Sigmoid colon (tissue), 7 donors: ENCODE results near the gene ARRB2. TPM values are rescaled to one million over a fixed set of nuclear protein-coding genes. Genes with fewer than 3 reads are reported as not detected.

ENCODE experiments used
- DNase-seq: peaks from one replicate; pipeline ENCODE4 v3.0.0-alpha.2; 2019
- H3K27ac ChIP-seq, 4 donors: fragments of 200-600 bp; sonication (generic); one replicate each; pipeline ENCODE4 v1.5.1; 2016 to 2019; ENCODE audit warnings: mild to moderate bottlenecking in 1 of 4
- H3K27me3 ChIP-seq, 3 donors: fragments of 200-600 bp; sonication (generic); one replicate each; pipeline ENCODE4 v1.5.1; 2019; ENCODE audit warnings: mild to moderate bottlenecking in 1 of 3
- H3K36me3 ChIP-seq, 4 donors: fragments of 200-600 bp; sonication (generic); one replicate each; pipeline ENCODE4 v1.5.1; 2016 to 2019
- H3K4me1 ChIP-seq, 4 donors: fragments of 200-600 bp; sonication (generic); one replicate each; pipeline ENCODE4 v1.5.1; 2017 to 2019
- H3K4me3 ChIP-seq, 4 donors: fragments of 200-600 bp; sonication (generic); one replicate each; pipeline ENCODE4 v1.5.1; 2017 to 2019; ENCODE audit warnings: mild to moderate bottlenecking in 2 of 4, moderate library complexity in 1 of 4
- H3K9me3 ChIP-seq, 4 donors: fragments of 200-600 bp in 3 of 4; sonication (generic) in 3 of 4; one replicate each; pipeline versions ENCODE4 v1.5.1 to v1.6.1; 2013 to 2019
- CTCF ChIP-seq, 4 experiments: fragments of 450-650 bp in 3 of 4; fragments of 200-600 bp in 1 of 4; IDR thresholded peaks; one replicate each; pipeline ENCODE4 v1.5.1; 2016 to 2019; ENCODE audit warnings: antibody characterized with exemption in 4 of 4, mild to moderate bottlenecking in 3 of 4, moderate library complexity in 2 of 4
- EP300 ChIP-seq, 4 donors: sonication (generic); formaldehyde crosslinking; IDR thresholded peaks; one replicate each; pipeline ENCODE4 v1.6.1; 2017; ENCODE audit warnings: antibody characterized with exemption in 4 of 4
- POLR2A ChIP-seq, 2 donors: fragments of 450-650 bp; IDR thresholded peaks; one replicate each; pipeline ENCODE4 v1.6.1; 2016; ENCODE audit warnings: antibody characterized with exemption in 2 of 2, mild to moderate bottlenecking in 2 of 2, moderate library complexity in 2 of 2
- POLR2AphosphoS5 ChIP-seq, 4 donors: sonication (generic); formaldehyde crosslinking; IDR thresholded peaks; one replicate each; pipeline ENCODE4 v1.6.1; 2017; ENCODE audit warnings: antibody characterized with exemption in 4 of 4
- WGBS, 2 donors: extraction: QIAGEN DNeasy Blood & Tissue Kit; methylation state at CpG; one replicate each; pipeline ENCODE4 v1.1.7; 2013; 5-methylcytosine and 5-hydroxymethylcytosine counted together
- intact Hi-C: fragments of 100-400 bp; cut with DNase I; formaldehyde crosslinking; loops from one replicate; pipeline ENCODE4 v1.15.1; 2023
- polyA plus RNA-seq, 3 donors: library from polyadenylated mRNA; stranded (reverse); fragments of 200-250 nt; gene quantifications; one replicate each; pipeline ENCODE4 v1.2.3, GENCODE V29; 2013
- total RNA-seq, 4 donors: library from RNA; depleted of rRNA; stranded (reverse); fragments of >200 nt; gene quantifications; one replicate each; pipeline ENCODE4 v1.1.0, GENCODE V29; 2016
- donor health status: healthy with polysubstance abuse.
- donor health status: Bipolar disorder and iron deficiency.
- donor health status: healthy.

The ARRB2 gene
- total and polyA plus RNA-seq, 7 donors, result 22.1 to 51.7 (median 35.7) TPM

- Histone ChIP-seq H3K9me3 (no peaks in the 10 kb centered on the region), H3K36me3 (no peaks in the 10 kb centered on the region), H3K4me1 (no peaks in the 10 kb centered on the region), H3K27me3 (peaks cover 0 to 4% (median 0%) of the 10 kb centered on the region in 3 donors), H3K4me3 (no peak overlapping the region), H3K27ac (peak overlapping the region in 2 of 4 donors; percentile 43 to 46)
- DNase-seq, result no peak
- 84 to 91% methylated on average over 9 of the region's 9 CpGs for WGBS, 2 donors
- TF ChIP-seq POLR2A (IDR thresholded peaks at IDR 0.05) (no peak), POLR2AphosphoS5 (IDR thresholded peaks at IDR 0.05) (no peak), EP300 (IDR thresholded peaks at IDR 0.05) (no peak), CTCF (IDR thresholded peaks at IDR 0.05) (no peak)
- intact Hi-C loops, result no loop called here
Observed at GRCh38 chr17:4766723-4767122, 56.3 kb downstream of the ARRB2 start.

GRCh38 chr17:4768298-4768697 lies 57.9 kb downstream of the ARRB2 start:
- intact Hi-C loops, result no loop called here
- no peak for DNase-seq
- peak overlapping the region in 1 of 4 donors; percentile 29 for H3K27ac ChIP-seq
- H3K4me1 ChIP-seq, result no peaks in the 10 kb centered on the region
- H3K27me3 ChIP-seq, result peaks cover 0 to 10% (median 0%) of the 10 kb centered on the region in 3 donors
- H3K4me3 ChIP-seq, result no peak overlapping the region
- TF ChIP-seq EP300 (IDR thresholded peaks at IDR 0.05) (no peak), CTCF (IDR thresholded peaks at IDR 0.05) (no peak), POLR2A (IDR thresholded peaks at IDR 0.05) (no peak), POLR2AphosphoS5 (IDR thresholded peaks at IDR 0.05) (no peak)
- WGBS, 2 donors, result 88 to 92% methylated on average over 6 of the region's 6 CpGs
- H3K36me3 ChIP-seq, result no peaks in the 10 kb centered on the region
- no peaks in the 10 kb centered on the region for H3K9me3 ChIP-seq

DNA sequence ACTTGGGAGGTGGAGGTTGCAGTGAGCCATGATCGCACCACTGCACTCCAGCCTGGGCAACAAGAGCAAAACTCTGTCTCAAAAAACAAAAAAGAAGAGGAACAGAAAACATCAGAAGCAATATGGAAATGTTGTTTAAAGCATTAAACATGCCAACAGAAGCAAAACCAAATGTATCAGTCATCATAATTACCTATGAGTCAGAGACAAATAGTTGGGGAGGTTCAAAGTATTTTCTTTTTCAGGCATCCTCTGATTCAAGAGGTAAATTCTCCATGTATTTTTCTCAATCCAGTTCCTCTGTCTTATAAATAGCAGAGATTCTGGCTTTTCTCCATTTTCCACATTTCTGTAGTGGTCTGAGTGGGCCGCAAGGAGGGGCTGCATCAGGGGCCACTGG lies 59.2 kb downstream of the ARRB2 start:
- H3K4me3 ChIP-seq, result no peak overlapping the region
- H3K36me3 ChIP-seq, result no peaks in the 10 kb centered on the region
- H3K27ac ChIP-seq, result no peak overlapping the region
- no peaks in the 10 kb centered on the region for H3K9me3 ChIP-seq
- DNase-seq, result no peak
- TF ChIP-seq POLR2A (IDR thresholded peaks at IDR 0.05) (no peak), CTCF (IDR thresholded peaks at IDR 0.05) (no peak), EP300 (IDR thresholded peaks at IDR 0.05) (no peak), POLR2AphosphoS5 (IDR thresholded peaks at IDR 0.05) (no peak)
- intact Hi-C loops, result no loop called here
- no peaks in the 10 kb centered on the region for H3K4me1 ChIP-seq
- 91 to 98% methylated on average over 2 of the region's 2 CpGs for WGBS, 2 donors
- peaks cover 0 to 10% (median 0%) of the 10 kb centered on the region in 3 donors for H3K27me3 ChIP-seq

Other genes with a start within 250 kb of the ARRB2 start
- gene SPNS2, start 211.8 kb upstream of the ARRB2 start, total RNA-seq, result 10 to 100 TPM in 1 of 4 donors, 1 to 10 TPM in 3; 5.3 to 10.8 (median 8.3) TPM
- gene SPNS2, start 211.8 kb upstream of the ARRB2 start, polyA plus RNA-seq, result 10 to 100 TPM in 2 of 3 donors, 1 to 10 TPM in 1; 6.6 to 40.5 (median 12.0) TPM
- 10 to 100 TPM; 23.2 to 32.4 (median 27.4) TPM for gene MYBBP1A, start 155.2 kb upstream of the ARRB2 start, total RNA-seq
- gene MYBBP1A, start 155.2 kb upstream of the ARRB2 start, polyA plus RNA-seq, result 10 to 100 TPM in 1 of 3 donors, 1 to 10 TPM in 2; 6.6 to 44.5 (median 7.4) TPM
- 1 to 10 TPM in 1 of 4 donors, under 1 TPM in 1, not detected in 2; 0.71 to 3.0 TPM for gene GGT6, start 150.1 kb upstream of the ARRB2 start, total RNA-seq
- 10 to 100 TPM; 22.2 to 94.4 (median 28.4) TPM for gene GGT6, start 150.1 kb upstream of the ARRB2 start, polyA plus RNA-seq
- gene SMTNL2, start 126.1 kb upstream of the ARRB2 start, total RNA-seq, result 1 to 10 TPM in 3 of 4 donors, under 1 TPM in 1; 0.33 to 1.9 (median 1.6) TPM
- under 1 TPM in 2 of 3 donors, not detected in 1; 0.45 to 0.60 TPM for gene SMTNL2, start 126.1 kb upstream of the ARRB2 start, polyA plus RNA-seq
- gene ALOX15, start 69.0 kb upstream of the ARRB2 start, total RNA-seq, result under 1 TPM in 3 of 4 donors, not detected in 1; 0.28 to 0.81 (median 0.36) TPM
- gene ALOX15, start 69.0 kb upstream of the ARRB2 start, polyA plus RNA-seq, result under 1 TPM in 2 of 3 donors, not detected in 1; 0.60 to 0.77 TPM
- 10 to 100 TPM; 20.0 to 37.7 (median 26.2) TPM for gene PELP1, start 6.5 kb upstream of the ARRB2 start, total RNA-seq
- gene PELP1, start 6.5 kb upstream of the ARRB2 start, polyA plus RNA-seq, result 10 to 100 TPM in 1 of 3 donors, 1 to 10 TPM in 2; 4.2 to 27.0 (median 9.9) TPM
- 10 to 100 TPM; 31.1 to 43.6 (median 38.3) TPM for gene MED11, start 20.8 kb downstream of the ARRB2 start, total RNA-seq
- 10 to 100 TPM; 35.8 to 61.9 (median 47.4) TPM for gene MED11, start 20.8 kb downstream of the ARRB2 start, polyA plus RNA-seq
- under 1 TPM in 3 of 4 donors, not detected in 1; 0.36 to 0.55 (median 0.49) TPM for gene ZMYND15, start 29.2 kb downstream of the ARRB2 start, total RNA-seq
- 1 to 10 TPM in 2 of 3 donors, not detected in 1; 1.1 to 1.2 TPM for gene ZMYND15, start 29.2 kb downstream of the ARRB2 start, polyA plus RNA-seq
- gene CXCL16, start 29.3 kb downstream of the ARRB2 start, total RNA-seq, result 1 to 10 TPM; 4.6 to 6.8 (median 5.3) TPM
- 10 to 100 TPM; 21.6 to 32.8 (median 29.0) TPM for gene CXCL16, start 29.3 kb downstream of the ARRB2 start, polyA plus RNA-seq
- gene TM4SF5, start 61.3 kb downstream of the ARRB2 start, total RNA-seq, result not detected
- gene TM4SF5, start 61.3 kb downstream of the ARRB2 start, polyA plus RNA-seq, result 10 to 100 TPM in 2 of 3 donors, 1 to 10 TPM in 1; 7.8 to 19.2 (median 11.1) TPM
- 1 to 10 TPM in 3 of 4 donors, not detected in 1; 1.1 to 6.4 (median 4.1) TPM for gene VMO1, start 75.7 kb downstream of the ARRB2 start, total RNA-seq
- gene VMO1, start 75.7 kb downstream of the ARRB2 start, polyA plus RNA-seq, result 1 to 10 TPM in 2 of 3 donors, not detected in 1; 2.2 to 4.4 TPM
- gene GLTPD2, start 78.3 kb downstream of the ARRB2 start, total RNA-seq, result not detected
- 1 to 10 TPM in 1 of 3 donors, under 1 TPM in 1, not detected in 1; 0.06 to 1.6 TPM for gene GLTPD2, start 78.3 kb downstream of the ARRB2 start, polyA plus RNA-seq
- gene PSMB6, start 85.5 kb downstream of the ARRB2 start, total RNA-seq, result 100 to 1,000 TPM; 153 to 242 (median 192) TPM
- 100 to 1,000 TPM; 172 to 213 (median 201) TPM for gene PSMB6, start 85.5 kb downstream of the ARRB2 start, polyA plus RNA-seq
- gene PLD2, start 96.5 kb downstream of the ARRB2 start, total RNA-seq, result 10 to 100 TPM in 3 of 4 donors, 1 to 10 TPM in 1; 9.3 to 20.5 (median 12.3) TPM
- gene PLD2, start 96.5 kb downstream of the ARRB2 start, polyA plus RNA-seq, result 10 to 100 TPM in 1 of 3 donors, 1 to 10 TPM in 2; 6.0 to 18.0 (median 7.9) TPM
- 10 to 100 TPM; 17.1 to 43.8 (median 21.0) TPM for gene MINK1, start 122.7 kb downstream of the ARRB2 start, total RNA-seq
- 100 to 1,000 TPM in 1 of 3 donors, 10 to 100 TPM in 2; 45.0 to 117 (median 63.8) TPM for gene MINK1, start 122.7 kb downstream of the ARRB2 start, polyA plus RNA-seq
- gene C17orf107, start 188.9 kb downstream of the ARRB2 start, total RNA-seq, result 1 to 10 TPM in 1 of 4 donors, under 1 TPM in 3; 0.68 to 2.8 (median 0.85) TPM
- 1 to 10 TPM in 1 of 3 donors, under 1 TPM in 2; under 0.01 to 1.7 (median 0.69) TPM for gene C17orf107, start 188.9 kb downstream of the ARRB2 start, polyA plus RNA-seq
- under 1 TPM in 3 of 4 donors, not detected in 1; 0.49 to 0.55 (median 0.54) TPM for gene CHRNE, start 192.5 kb downstream of the ARRB2 start, total RNA-seq
- gene CHRNE, start 192.5 kb downstream of the ARRB2 start, polyA plus RNA-seq, result under 1 TPM in 2 of 3 donors, not detected in 1; 0.46 to 0.57 TPM
- gene GP1BA, start 221.6 kb downstream of the ARRB2 start, total RNA-seq, result not detected
- 1 to 10 TPM in 1 of 3 donors, not detected in 2; 1.1 TPM for gene GP1BA, start 221.6 kb downstream of the ARRB2 start, polyA plus RNA-seq
- 10 to 100 TPM; 41.0 to 60.3 (median 48.6) TPM for gene SLC25A11, start 229.4 kb downstream of the ARRB2 start, total RNA-seq
- gene SLC25A11, start 229.4 kb downstream of the ARRB2 start, polyA plus RNA-seq, result 10 to 100 TPM; 57.7 to 82.8 (median 79.9) TPM
- gene RNF167, start 229.6 kb downstream of the ARRB2 start, total RNA-seq, result 10 to 100 TPM; 51.2 to 71.2 (median 60.3) TPM
- 100 to 1,000 TPM in 1 of 3 donors, 10 to 100 TPM in 2; 45.0 to 120 (median 83.9) TPM for gene RNF167, start 229.6 kb downstream of the ARRB2 start, polyA plus RNA-seq
- 1,000 to 10,000 TPM in 1 of 4 donors, 100 to 1,000 TPM in 3; 690 to 1,141 (median 828) TPM for gene PFN1, start 237.9 kb downstream of the ARRB2 start, total RNA-seq
- gene PFN1, start 237.9 kb downstream of the ARRB2 start, polyA plus RNA-seq, result 1,000 to 10,000 TPM in 1 of 3 donors, 100 to 1,000 TPM in 2; 853 to 1,404 (median 948) TPM
- gene ENO3, start 240.5 kb downstream of the ARRB2 start, total RNA-seq, result 1 to 10 TPM; 2.5 to 9.1 (median 5.1) TPM
- gene ENO3, start 240.5 kb downstream of the ARRB2 start, polyA plus RNA-seq, result 10 to 100 TPM in 1 of 3 donors, 1 to 10 TPM in 1, under 1 TPM in 1; 0.69 to 10.3 (median 5.4) TPM